Panc1 (cell line): ENCODE results near the gene ACER1. TPM values are rescaled to one million over a fixed set of nuclear protein-coding genes. Genes with fewer than 3 reads are reported as not detected.

Experiments
- ATAC-seq: fragments of 200-7000 bp; cut with Tn5 transposase; 2 replicates; pipeline ENCODE4 v1.9.1; 2020; ENCODE audit warnings: mild to moderate bottlenecking, moderate library complexity
- BruUV-seq: library from RNA; stranded (reverse); fragments of 400-500 nt; replicated peaks from 2 replicates; lab custom pipeline; 2021; lab: Mats Ljungman, UMichigan
- CTCF ChIA-PET: fragments of 300-600 bp; sonication (Branson Sonifier 250); formaldehyde crosslinking; loops from one replicate; lab custom pipeline; 2022; ENCODE audit warnings: antibody characterized with exemption; lab: Charles Lee
- POLR2A ChIA-PET: fragments of 300-600 bp; sonication (Branson Sonifier 250); formaldehyde crosslinking; loops from one replicate; lab custom pipeline; 2022; ENCODE audit warnings: antibody characterized with exemption; lab: Charles Lee
- DNase-seq: peaks from one replicate; pipeline ENCODE4 v3.0.0-alpha.2; 2010; ENCODE audit warnings: low read depth, low spot score
- H3K27ac ChIP-seq: 2 replicates; pipeline ENCODE4 v1.5.1; 2011; ENCODE audit warnings: mild to moderate bottlenecking, low read length, inconsistent platforms
- H3K27me3 ChIP-seq: fragments of 200-500 bp; sonication (Bioruptor generic); 2 replicates; pipeline ENCODE4 v1.6.0; 2014; ENCODE audit warnings: low read length, inconsistent platforms; ENCODE audit not compliant: control insufficient read depth, insufficient read depth
- H3K36me3 ChIP-seq: fragments of 200-500 bp; sonication (Bioruptor generic); 2 replicates; pipeline ENCODE4 v1.5.1; 2014; ENCODE audit warnings: inconsistent platforms, mild to moderate bottlenecking, low read length, moderate library complexity; ENCODE audit not compliant: control insufficient read depth, insufficient read depth
- H3K4me1 ChIP-seq: 2 replicates; pipeline ENCODE4 v1.5.1; 2011; ENCODE audit warnings: inconsistent platforms, mild to moderate bottlenecking, low read length, moderate library complexity; ENCODE audit not compliant: control insufficient read depth, insufficient read depth
- H3K4me3 ChIP-seq, 2 experiments: 2 replicates each; pipeline ENCODE4 v1.5.1; 2011 to 2012; ENCODE audit warnings: low read depth in 2 of 2, low read length in 2 of 2, mild to moderate bottlenecking in 2 of 2, inconsistent platforms in 1 of 2, moderate library complexity in 1 of 2
- H3K9me3 ChIP-seq: fragments of 200-500 bp; sonication (Bioruptor generic); 2 replicates; pipeline ENCODE4 v1.5.1; 2014; ENCODE audit warnings: low read depth, mild to moderate bottlenecking, inconsistent platforms, low read length, moderate library complexity; ENCODE audit not compliant: control insufficient read depth, insufficient read depth
- CTCF ChIP-seq: fragments of 450-650 bp; IDR thresholded peaks from 2 replicates; pipeline ENCODE4 v1.5.1; 2017; ENCODE audit warnings: mild to moderate bottlenecking
- POLR2AphosphoS5 ChIP-seq: IDR thresholded peaks from 2 replicates; pipeline ENCODE4 v1.6.1; 2012; ENCODE audit warnings: mild to moderate bottlenecking, low read depth, low read length, moderate library complexity
- REST ChIP-seq, 2 experiments: IDR thresholded peaks; 2 replicates each; pipeline ENCODE4 v1.6.1; 2011 to 2012; ENCODE audit warnings: low read depth in 2 of 2, control low read depth in 1 of 2, low read length in 1 of 2, mild to moderate bottlenecking in 1 of 2, moderate library complexity in 1 of 2; ENCODE audit not compliant: insufficient read depth in 1 of 2
- SIN3A ChIP-seq: IDR thresholded peaks from 2 replicates; pipeline ENCODE4 v1.6.1; 2012; ENCODE audit warnings: low read depth, mild to moderate bottlenecking, low read length, moderate library complexity, borderline replicate concordance; ENCODE audit not compliant: insufficient read depth
- TCF7L2 ChIP-seq: IDR thresholded peaks from 2 replicates; pipeline ENCODE4 v1.6.1; 2011; ENCODE audit warnings: mild to moderate bottlenecking, low read depth, low read length, inconsistent platforms
- in situ Hi-C: cut with HindIII; loops from 2 replicates; pipeline ENCODE4 v1.10.0; 2016; ENCODE audit warnings: low sequenced_read_pairs, low pct_unique_long_range_greater_than_20kb
- intact Hi-C: fragments of 100-400 bp; cut with micrococcal nuclease; formaldehyde crosslinking; loops from one replicate; pipeline ENCODE4 v1.10.0; 2022; ENCODE audit not compliant: unreplicated experiment
- total RNA-seq: library from RNA; stranded (reverse); gene quantifications from one replicate; pipeline ENCODE4 v1.2.1, GENCODE V29; 2021; ENCODE audit not compliant: unreplicated experiment

Gene ACER1
- total RNA-seq, 1 experiment from 2014 or later = not detected

GRCh38 chr19:6272411-6272791 lies 61.0 kb downstream of the ACER1 start:
- peaks cover 20% of the 10 kb centered on the region for H3K4me1 ChIP-seq
- no peaks in the 10 kb centered on the region for H3K36me3 ChIP-seq
- H3K4me3 ChIP-seq = no peak overlapping the region
- BruUV-seq = no TSS peak
- DNase-seq = no peak
- no peak for ATAC-seq
- ChIA-PET CTCF (interaction anchor here (0.6 kb wide), 1 partner anchor 25 kb away, joined by 3 read pairs; no protein-coding TSS in a partner anchor), POLR2A (no interaction called here)
- TF ChIP-seq SIN3A = no peak
- TF ChIP-seq TCF7L2 = no peak
- no peak for TF ChIP-seq POLR2AphosphoS5
- no peak for TF ChIP-seq REST (IDR thresholded peaks at IDR 0.05; ENCODE audit: insufficient read depth in 1 of 2, low read depth in 2 of 2, low read length in 1 of 2)
- TF ChIP-seq CTCF = no peak
- no peaks in the 10 kb centered on the region for H3K27me3 ChIP-seq
- no peaks in the 10 kb centered on the region for H3K9me3 ChIP-seq
- in situ Hi-C loops = no loop called here
- intact Hi-C loops = no loop called here
- no peak overlapping the region for H3K27ac ChIP-seq

GRCh38 chr19:6271721-6272410 lies 61.5 kb downstream of the ACER1 start:
- H3K4me1 ChIP-seq = peaks cover 20% of the 10 kb centered on the region
- ChIA-PET POLR2A (no interaction called here), CTCF (interaction anchor here (0.6 kb wide), 1 partner anchor 26 kb away, joined by 3 read pairs; no protein-coding TSS in a partner anchor)
- H3K27ac ChIP-seq = no peak overlapping the region
- BruUV-seq = no TSS peak
- DNase-seq = no peak
- TF ChIP-seq CTCF = no peak
- TF ChIP-seq TCF7L2 = no peak
- TF ChIP-seq REST (IDR thresholded peaks at IDR 0.05; ENCODE audit: insufficient read depth in 1 of 2, low read depth in 2 of 2, low read length in 1 of 2) = no peak
- TF ChIP-seq SIN3A = no peak
- no peak for TF ChIP-seq POLR2AphosphoS5
- intact Hi-C loops = no loop called here
- H3K36me3 ChIP-seq = no peaks in the 10 kb centered on the region
- ATAC-seq = no peak
- no peaks in the 10 kb centered on the region for H3K9me3 ChIP-seq
- no peak overlapping the region for H3K4me3 ChIP-seq
- H3K27me3 ChIP-seq = no peaks in the 10 kb centered on the region
- in situ Hi-C loops = no loop called here
